ENCODE measurements around the gene ZBTB2.
"Not testable (repeated sequence)": the region's sequence is repeated elsewhere in the genome, so short reads cannot be mapped to it uniquely, and the experiment has no call there.

The ZBTB2 gene

GRCh38 chr6:151317103-151317994, 74.0 kb downstream of the ZBTB2 start:
- H3K27ac ChIP-seq = no peak overlapping the region

DNA sequence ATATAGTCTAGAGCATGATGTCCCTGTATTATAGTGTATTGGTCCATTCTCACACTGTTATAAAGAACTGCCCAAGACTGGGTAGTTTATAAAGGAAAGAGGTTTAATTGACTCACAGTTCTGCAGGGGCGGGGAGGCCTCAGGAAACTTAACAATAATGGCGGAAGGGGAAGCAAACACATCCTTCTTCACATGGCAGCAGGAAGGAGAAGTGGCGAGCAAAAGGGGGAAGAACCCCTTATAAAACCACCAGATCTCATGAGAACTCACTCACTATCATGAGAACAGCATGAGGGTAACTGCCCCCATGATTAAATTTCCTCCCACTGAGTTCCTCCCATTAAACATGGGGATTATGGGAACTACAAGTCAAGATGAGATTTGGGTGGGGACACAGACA, 75.7 kb downstream of the ZBTB2 start:
- not testable (repeated sequence) for H3K9me3 ChIP-seq (ENCODE audit: severe bottlenecking); DNase-seq; H3K27ac ChIP-seq; H3K4me3 ChIP-seq (ENCODE audit: low read depth, low read length); H3K36me3 ChIP-seq; H3K27me3 ChIP-seq (ENCODE audit: insufficient read depth, low read depth, severe bottlenecking)

More at GRCh38 chr6:151317103-151317994, 74.0 kb downstream of the ZBTB2 start:
- DNase-seq = no peak
- Histone ChIP-seq H3K36me3 (no peaks in the 10 kb centered on the region), H3K9me3 (ENCODE audit: severe bottlenecking) (peaks cover 2% of the 10 kb centered on the region), H3K4me3 (ENCODE audit: low read depth, low read length) (no peak overlapping the region), H3K27me3 (ENCODE audit: insufficient read depth, low read depth, severe bottlenecking) (no peaks in the 10 kb centered on the region)
- no peak for TF ChIP-seq CTCF (IDR thresholded peaks at IDR 0.05; ENCODE audit: low read depth, low read length)
